Daoy (cell line): Measurements from ENCODE around the gene TWNK. TPM values are rescaled to one million over a fixed set of nuclear protein-coding genes. Genes with fewer than 3 reads are reported as not detected.
A peak's percentile ranks its signal among the peaks of the same experiment; 100 is the strongest.

ENCODE experiments used
- DNase-seq: peaks from one replicate; pipeline ENCODE4 v3.0.0-alpha.2; 2015; ENCODE audit warnings: low read depth
- total RNA-seq: library from RNA; depleted of rRNA; stranded (reverse); fragments of >200 nt; shearing (Covaris generic); gene quantifications from 2 replicates; pipeline ENCODE4 v1.2.3, GENCODE V29; 2014; rRNA removed

The TWNK gene
- total RNA-seq: 14.7 and 26.3 TPM in 2 replicates

DNA sequence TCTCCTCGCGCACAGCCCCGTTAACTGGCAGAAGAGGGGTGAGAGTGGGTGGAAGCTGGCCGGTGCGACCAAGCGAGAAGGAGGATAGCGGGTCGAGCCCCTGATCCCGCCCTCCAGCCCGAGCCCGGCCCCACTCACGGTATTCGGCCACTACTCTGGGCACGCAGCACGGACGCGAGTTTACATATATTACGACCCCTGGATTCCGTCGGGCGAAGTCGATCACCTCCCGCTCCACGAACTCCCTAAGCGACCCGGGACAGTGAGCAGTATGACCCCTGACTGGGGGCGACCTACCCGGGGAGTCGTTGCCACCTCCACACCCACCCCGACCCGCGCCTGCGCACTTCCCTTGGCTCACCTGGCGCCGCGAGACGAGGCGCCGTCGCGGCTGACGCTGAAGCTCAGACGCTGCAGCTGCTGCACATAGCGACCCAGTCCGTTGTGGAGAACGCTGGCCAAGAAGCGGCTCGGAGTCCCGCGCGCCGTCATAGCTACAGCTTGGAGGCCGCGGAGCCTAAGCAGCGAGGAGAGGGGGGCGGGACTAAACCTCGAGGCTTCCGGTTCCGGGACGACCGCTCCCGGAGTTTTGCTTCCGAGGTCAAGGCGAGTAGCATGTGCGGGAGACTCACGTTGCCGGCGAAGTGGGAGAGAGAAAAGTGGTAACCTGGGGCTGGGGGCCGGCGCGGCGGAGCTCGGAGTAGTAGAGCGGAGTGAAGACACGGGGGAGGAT, at the start of gene TWNK, which contains the start of gene MRPL43:
Gene TWNK (plus strand): TSS at position 592 of the 733 bp plus-strand sequence. CDS start 668 bp downstream, outside the sequence.
Gene MRPL43 (minus strand): TSS at position 546 of the 733 bp plus-strand sequence. CDS start 54 bp downstream, at position 492.
- peak; percentile 74 for DNase-seq

GRCh38 chr10:100939763-100940344, 47.5 kb upstream of the TWNK start:
- DNase-seq: no peak

- DNase-seq: no peak
These were observed 45.1 kb upstream of the TWNK start for GRCh38 chr10:100942229-100942628.

DNA sequence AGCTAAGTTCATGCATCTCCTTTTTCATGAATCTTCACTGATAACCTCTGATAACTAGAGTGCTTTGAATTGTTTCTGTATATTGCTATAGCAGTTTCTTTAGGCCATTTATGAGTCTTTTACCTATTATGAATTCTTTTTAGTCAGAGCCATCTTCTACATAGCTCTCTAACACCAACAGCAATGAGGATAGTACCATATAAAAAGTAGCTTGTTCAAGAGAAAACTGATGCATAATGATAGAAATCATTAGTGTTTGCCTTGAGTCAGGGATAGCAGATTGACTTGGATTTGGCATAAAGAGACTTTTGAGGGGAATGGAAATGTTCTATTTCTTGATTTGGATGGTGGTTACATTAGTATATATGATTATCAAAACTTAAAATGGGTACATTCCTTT, 43.8 kb upstream of the TWNK start:
- no peak for DNase-seq

DNA sequence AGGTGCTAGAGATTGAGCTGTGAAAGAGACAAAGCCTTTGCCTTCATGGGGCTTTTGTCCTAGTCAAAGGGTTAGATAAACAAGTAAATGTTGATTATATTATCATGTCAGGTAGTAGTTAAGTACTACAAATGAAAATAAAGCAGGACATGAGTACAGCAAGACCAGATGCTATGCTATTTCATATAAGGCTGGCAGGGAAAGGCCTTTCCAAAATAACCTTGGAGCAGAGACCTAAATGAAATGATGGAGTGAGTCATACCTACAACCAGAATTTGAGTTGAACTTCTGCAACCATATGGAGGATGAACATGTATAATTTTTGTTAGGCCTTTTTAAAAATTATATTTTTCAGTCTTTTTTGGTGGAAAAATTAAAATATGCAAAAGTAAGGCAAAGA, 41.6 kb upstream of the TWNK start:
- no peak for DNase-seq

GRCh38 chr10:100948916-100949315, 38.4 kb upstream of the TWNK start:
- no peak for DNase-seq

DNA sequence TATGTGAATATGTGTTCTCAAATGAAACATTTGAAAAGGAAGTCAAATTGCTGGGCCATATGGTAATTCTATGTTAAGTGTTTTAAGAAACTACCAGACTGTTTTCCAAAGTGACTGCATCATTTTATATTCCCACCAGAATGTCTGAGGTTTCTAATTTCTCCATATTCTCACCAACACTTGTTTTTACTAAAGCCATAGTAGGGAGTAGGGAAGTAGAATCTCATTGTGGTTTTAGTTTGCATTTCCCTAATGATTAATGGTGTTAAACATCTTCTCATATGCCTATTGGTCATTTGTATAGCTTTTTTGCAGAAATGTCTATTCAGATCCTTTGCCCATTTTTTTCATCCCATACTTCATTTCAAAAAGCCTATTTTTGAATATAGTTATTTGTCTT, 27.1 kb upstream of the TWNK start:
- no peak for DNase-seq

DNA sequence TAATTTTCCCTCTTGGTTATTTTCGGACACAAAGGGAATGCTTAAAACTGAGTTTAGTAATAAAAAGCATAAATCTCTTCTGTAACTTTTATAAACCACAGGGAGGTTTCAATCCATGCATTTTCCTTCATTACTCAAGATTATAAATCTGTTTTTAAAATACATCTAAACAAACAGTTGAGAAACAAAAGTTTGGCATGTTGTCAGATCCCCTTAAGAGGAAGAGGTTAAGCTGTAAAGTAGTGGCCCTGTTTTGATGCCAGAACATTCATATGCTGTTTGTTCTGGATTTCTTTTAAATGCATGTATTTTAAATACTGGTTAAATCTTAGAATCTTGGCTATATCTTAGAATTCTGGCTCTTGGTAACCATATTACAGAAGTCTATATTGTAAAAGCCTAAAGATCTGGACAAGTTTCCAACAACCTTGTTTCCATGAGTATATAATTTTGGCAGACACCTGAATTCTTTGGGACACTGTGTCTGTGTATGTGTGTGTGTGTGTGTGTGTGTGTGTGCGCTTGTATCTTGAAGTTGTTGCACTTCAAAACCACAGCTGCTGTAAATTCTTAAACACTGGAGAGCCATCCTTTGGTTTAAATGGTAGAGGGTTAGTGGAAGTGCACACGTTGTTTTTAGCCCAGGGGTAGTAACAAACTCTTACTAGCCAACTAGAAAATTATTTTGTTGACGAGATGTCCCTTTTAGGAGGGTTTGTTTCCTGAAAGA, 24.8 kb upstream of the TWNK start:
- DNase-seq: no peak

GRCh38 chr10:100963826-100964225, 23.5 kb upstream of the TWNK start:
- DNase-seq: no peak

DNA sequence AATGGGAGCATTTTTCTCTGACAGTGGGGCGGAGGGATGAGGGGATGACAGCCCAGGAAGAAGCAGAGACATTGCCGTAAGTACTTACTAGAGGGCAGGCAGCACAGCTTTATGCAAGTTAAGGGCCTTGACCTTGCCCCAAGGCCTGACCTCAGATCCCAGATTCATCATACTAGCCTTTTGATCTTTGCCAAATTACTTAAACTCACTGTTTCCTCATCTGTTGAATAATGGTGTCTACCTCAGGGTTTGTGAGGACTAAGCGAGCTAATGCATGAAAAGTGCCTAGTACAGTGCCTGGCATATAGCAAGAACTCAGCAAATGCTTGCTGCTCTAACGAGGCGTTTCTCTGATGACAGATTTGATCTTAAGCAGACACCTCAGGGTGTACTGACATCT, 21.5 kb upstream of the TWNK start:
- DNase-seq: no peak

DNA sequence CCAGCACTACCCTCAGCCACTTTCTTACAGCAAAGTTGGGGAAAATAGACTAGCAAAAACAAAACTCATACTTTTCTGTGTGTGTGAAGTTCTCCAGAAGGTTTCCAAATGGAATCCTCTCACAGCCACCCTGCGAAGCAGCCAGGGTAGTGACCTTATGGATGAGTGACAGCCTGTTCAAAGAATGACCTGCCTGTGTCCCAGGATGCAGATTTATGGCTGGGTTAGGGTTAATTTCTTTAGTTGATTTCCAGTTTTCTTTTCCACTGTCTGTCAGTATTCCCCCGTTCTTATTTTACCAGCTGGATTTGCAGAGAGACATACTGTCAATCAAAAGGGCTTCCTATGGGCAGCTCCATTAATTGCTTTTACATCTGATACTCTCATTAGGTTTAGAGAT, 20.5 kb upstream of the TWNK start:
- DNase-seq: no peak

DNA sequence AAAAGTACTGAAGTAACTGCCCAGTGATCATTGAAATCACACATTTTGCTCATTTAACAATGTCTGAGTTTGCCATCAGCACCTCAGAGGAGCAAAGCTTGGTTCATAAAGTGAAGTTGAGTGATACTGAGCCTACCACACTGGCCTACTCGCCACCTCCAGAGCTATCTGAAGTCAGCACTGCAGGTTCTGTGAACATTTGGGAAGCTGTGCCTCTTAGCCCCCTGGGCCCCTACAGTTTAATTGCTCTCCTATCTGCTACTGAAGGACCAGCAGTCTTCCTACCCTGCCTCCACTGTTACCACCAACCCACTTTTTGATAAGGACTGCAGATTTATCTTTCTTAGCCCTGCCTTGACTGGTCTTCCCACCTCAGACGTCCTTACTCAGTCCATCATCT, 20.0 kb upstream of the TWNK start:
- DNase-seq: no peak

DNA sequence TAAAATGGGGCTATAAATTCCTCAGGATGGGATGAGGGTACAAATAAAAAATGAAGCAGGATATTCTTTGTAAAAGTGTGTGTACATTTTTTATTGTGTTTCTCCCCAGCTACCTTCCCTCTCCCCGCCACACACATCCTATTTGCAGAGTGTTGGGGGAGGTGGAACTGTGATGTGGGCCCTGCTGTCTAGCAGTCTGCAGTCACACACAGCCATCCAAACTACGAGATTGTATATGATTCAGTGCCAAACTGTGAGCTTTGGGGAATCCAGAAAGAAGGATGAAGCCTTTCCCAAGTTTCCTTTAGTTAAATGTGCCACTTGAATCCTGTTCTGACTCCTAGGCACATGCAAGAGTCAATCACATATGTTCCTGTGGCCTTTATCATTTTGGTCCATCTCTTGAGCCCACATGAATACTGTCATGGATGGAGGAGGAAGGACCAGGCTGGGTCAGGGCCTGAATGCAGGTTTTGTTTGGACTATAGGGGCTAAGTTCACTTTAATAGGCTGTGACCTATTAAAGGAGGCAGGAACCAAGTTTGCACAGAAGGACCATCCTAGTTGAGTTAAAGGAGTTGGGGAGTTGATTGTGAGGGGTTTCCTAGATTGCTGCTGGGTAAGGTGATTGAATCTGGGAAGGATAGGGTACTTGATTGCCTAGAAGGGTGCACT, 19.1 kb upstream of the TWNK start:
- no peak for DNase-seq

DNA sequence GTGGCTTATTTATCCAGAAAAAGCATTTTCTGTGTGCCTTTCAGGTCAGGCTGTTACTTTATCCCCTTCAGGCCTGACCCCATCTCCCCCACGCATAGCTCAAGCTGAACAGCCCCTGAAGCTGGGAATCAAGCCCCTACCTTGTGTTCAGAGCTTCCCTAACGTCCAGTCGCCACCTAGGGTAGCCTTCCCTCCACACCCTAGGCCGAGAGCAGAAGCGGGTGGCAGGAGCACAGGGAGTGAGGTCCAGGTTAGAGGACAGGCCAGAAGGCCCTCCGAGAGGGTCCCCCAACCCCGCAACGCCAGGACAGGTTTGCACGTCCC, 18.5 kb upstream of the TWNK start:
- DNase-seq: no peak

GRCh38 chr10:100969187-100970075, 17.9 kb upstream of the TWNK start, which contains the start of gene SEMA4G:
SEMA4G (plus strand) TSS chr10:100969504; CDS start chr10:100972913, 3,409 bp downstream.
- DNase-seq: peak; percentile 35

DNA sequence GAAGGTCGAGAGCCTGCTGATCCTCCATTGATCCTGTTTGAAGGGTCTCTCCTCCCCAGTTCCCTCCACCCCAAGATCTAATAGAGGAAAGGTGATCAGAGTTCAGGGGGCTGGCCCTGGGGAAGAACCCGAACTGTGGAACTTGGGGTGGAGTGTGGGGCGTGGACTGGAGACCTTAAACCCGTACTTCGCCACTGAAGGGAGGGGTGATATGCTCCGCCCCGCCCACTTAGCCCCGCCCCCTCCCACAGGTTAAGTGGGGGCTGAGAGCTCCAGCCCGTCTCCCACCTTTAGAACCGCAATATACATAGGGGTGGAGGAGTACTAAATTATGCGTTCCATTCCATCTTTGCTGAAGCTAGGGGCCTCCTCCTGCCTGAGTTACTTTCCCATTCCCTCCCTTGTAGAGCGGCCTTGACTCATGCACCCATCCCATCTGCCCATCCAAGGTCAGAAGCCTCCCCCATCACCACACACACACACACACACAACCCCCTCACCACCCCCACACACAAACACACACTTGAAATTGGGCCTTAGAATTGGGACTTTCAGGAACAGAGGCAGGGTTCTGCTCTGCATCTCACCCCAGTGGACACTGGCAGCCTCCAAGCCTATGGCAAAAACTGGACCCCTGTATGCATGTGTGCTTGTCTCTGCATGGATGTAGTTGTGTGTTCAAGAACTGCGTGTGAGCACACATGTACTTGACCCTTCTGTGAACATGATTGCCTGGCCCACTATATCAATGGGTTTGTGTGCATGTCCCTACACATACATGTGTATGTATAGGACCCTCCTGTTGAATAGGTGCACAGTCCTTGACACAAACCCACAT, 17.0 kb upstream of the TWNK start:
- no peak for DNase-seq

GRCh38 chr10:100970914-100971811, 16.2 kb upstream of the TWNK start:
- DNase-seq: no peak

GRCh38 chr10:100972115-100972903, 15.0 kb upstream of the TWNK start:
- DNase-seq: no peak
